K562 treated with DMSO at 1 percent for 4 hours (cell line): Measurements from ENCODE around the gene HELZ2. TPM values are rescaled to one million over a fixed set of nuclear protein-coding genes. Genes with fewer than 3 reads are reported as not detected.

Experiments used
- total RNA-seq: library from RNA; unstranded; fragments of 300-600 nt; gene quantifications from 2 replicates; pipeline ENCODE4 v1.2.3, GENCODE V29; 2022; ENCODE audit not compliant: insufficient read depth

HELZ2 gene, protein sequence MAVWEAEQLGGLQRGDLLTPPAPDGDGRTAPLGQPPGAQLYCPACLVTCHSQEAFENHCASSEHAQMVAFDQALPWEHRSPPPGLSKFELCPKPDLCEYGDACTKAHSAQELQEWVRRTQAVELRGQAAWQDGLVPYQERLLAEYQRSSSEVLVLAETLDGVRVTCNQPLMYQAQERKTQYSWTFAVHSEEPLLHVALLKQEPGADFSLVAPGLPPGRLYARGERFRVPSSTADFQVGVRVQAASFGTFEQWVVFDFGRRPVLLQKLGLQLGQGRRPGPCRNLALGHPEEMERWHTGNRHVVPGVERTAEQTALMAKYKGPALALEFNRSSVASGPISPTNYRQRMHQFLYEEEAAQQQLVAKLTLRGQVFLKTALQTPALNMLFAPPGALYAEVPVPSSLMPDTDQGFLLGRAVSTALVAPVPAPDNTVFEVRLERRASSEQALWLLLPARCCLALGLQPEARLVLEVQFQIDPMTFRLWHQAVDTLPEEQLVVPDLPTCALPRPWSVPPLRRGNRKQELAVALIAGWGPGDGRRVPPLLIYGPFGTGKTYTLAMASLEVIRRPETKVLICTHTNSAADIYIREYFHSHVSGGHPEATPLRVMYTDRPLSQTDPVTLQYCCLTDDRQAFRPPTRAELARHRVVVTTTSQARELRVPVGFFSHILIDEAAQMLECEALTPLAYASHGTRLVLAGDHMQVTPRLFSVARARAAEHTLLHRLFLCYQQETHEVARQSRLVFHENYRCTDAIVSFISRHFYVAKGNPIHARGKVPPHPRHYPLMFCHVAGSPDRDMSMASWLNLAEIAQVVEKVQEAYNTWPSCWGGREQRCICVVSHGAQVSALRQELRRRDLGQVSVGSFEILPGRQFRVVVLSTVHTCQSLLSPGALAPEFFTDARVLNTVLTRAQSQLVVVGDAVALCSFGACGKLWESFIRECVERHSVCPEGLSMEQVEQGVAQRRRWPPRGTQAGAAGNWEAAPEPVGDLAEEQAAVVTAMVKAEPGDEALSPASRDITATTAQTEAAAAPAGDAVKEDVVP (N-terminal part only)
- total RNA-seq, result 26.0 and 31.7 TPM in 2 replicates

GRCh38 chr20:63574156-63574828 lies at the start of gene HELZ2:
Gene HELZ2 (minus strand): TSS chr20:63574239. CDS start chr20:63572385, 1,854 bp downstream.

DNA sequence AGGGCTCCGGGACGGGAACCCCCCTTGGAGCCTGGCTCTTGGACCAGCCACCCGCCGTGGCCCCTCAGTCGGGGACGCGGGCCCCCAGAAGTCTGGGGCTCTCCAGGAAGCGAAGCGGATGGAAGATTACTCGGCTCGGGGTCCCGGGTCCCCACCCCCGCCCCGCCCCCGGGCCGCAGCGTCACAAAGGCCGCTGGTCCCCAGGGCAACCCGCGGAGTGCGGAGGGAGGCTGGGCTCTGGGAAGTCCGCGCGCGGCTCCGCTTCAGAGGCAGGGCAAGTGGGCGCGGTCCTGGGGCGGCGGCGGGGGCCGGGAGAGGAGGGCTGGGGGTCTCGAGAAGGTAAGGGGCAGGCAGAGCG lies 20.1 kb downstream of the HELZ2 start, which contains the start of gene FNDC11:
TSS of gene FNDC11 (plus strand) at position 227 of the 358 bp plus-strand sequence. CDS start 1,505 bp downstream, outside the sequence.

DNA sequence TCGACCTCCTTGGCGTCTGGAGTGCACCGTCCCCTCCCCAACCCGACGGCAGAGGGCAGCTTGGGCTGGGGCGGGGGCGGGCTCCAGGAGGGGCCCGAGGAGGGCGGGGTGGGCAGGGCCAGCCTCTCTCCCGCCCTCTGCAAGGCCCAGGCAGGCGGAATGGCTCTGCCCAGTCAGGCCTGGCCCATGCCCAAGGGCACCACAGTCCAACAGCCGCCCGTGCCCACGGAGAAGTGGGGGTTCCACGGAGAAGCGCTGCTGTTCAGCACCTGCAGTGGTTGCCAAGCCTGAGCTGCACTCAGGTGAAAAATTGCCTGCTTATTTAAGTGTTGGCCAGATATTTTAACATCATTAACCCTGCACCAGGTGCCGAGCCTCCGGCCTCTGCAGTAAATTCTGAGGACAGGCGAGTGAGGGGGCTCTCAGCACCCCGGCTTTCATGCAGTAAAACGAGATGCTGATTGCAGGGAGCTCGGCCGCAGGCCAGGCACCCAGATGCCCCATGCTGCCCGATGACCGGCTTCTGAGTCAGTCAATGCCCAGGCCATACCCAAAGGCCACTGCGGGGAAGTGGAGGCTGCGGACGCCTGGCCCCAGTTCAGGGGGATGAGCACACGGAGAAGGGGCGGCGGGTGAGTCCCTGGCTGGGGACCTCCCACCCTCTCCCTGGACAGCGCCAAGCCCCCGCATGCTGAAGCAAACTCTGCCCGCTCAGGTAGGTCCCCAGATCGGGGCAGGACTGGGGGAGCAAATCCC lies 26.1 kb downstream of the HELZ2 start, which contains the start of gene SRMS:
TSS of gene SRMS (minus strand) at position 25 of the 756 bp plus-strand sequence. CDS start 286 bp downstream, outside the sequence.

DNA sequence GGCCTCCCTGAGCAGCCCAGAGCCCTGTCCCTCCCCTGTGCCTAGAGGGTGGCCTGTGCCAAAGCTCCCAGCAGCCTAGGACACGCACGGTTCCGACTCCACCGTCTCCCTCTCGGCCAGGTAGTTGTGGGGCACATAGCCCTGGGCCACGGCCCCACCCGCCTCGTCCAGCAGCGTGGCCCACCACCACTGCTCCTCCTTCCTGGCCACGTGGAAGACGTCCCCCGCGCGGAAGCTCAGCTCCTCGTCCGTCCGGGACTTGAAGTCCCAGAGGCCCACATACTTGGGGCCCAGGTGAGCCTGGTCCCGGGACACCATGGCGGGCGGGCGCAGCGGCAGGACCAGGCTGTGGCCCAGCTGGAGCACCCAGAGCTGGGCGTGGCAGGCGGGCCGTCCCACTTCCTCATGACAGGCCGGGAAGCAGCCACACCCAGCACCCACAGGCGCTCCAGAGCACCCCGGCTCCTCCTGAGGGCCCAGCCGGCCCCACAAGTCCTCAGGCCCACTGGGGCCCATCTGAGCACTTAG lies 37.0 kb downstream of the HELZ2 start, which contains the start of gene PTK6:
TSS of gene PTK6 (minus strand) at position 380 of the 528 bp plus-strand sequence. CDS start at position 318, 62 bp downstream.

Other genes with a start within 250 kb of the HELZ2 start
- not detected in 2 replicates for gene CHRNA4, start 212.9 kb downstream of the HELZ2 start, total RNA-seq
- not detected in 2 replicates for gene KCNQ2, start 101.6 kb downstream of the HELZ2 start, total RNA-seq
- gene EEF1A2, start 75.2 kb downstream of the HELZ2 start, total RNA-seq, result 79.2 and 82.8 TPM in 2 replicates
- gene PPDPF, start 53.5 kb downstream of the HELZ2 start, total RNA-seq, result 97.8 and 102 TPM in 2 replicates
- gene PTK6, start 36.9 kb downstream of the HELZ2 start, total RNA-seq, result not detected in 2 replicates
- not detected in 2 replicates for gene SRMS, start 26.5 kb downstream of the HELZ2 start, total RNA-seq
- gene FNDC11, start 20.1 kb downstream of the HELZ2 start, total RNA-seq, result 0.27 TPM in 1 of 2 replicates, not detected in the other
- gene GMEB2, start 52.9 kb upstream of the HELZ2 start, total RNA-seq, result 9.0 and 9.1 TPM in 2 replicates
- gene STMN3, start 79.2 kb upstream of the HELZ2 start, total RNA-seq, result 12.4 and 14.0 TPM in 2 replicates
- 8.6 TPM in 2 replicates for gene RTEL1, start 84.1 kb upstream of the HELZ2 start, total RNA-seq
- 1.6 and 2.7 TPM in 2 replicates for gene TNFRSF6B, start 122.4 kb upstream of the HELZ2 start, total RNA-seq
- gene ARFRP1, start 133.7 kb upstream of the HELZ2 start, total RNA-seq, result 25.5 and 28.4 TPM in 2 replicates
- gene ZGPAT, start 133.8 kb upstream of the HELZ2 start, total RNA-seq, result 7.8 and 13.9 TPM in 2 replicates
- gene LIME1, start 162.4 kb upstream of the HELZ2 start, total RNA-seq, result 13.3 and 13.4 TPM in 2 replicates
- 33.3 and 40.7 TPM in 2 replicates for gene SLC2A4RG, start 165.5 kb upstream of the HELZ2 start, total RNA-seq